OCI-LY7 (cell line): ENCODE results near the gene CACNB1. TPM values are rescaled to one million over a fixed set of nuclear protein-coding genes. Genes with fewer than 3 reads are reported as not detected.

ENCODE experiments used
- BruUV-seq: library from RNA; stranded (reverse); fragments of 400-500 nt; replicated peaks from 2 replicates; lab custom pipeline; 2021; lab: Mats Ljungman, UMichigan
- CTCF ChIA-PET: fragments of 300-600 bp; sonication (Branson Sonifier 250); formaldehyde crosslinking; loops from one replicate; lab custom pipeline; 2022; ENCODE audit warnings: antibody characterized with exemption; ENCODE audit not compliant: unreplicated experiment; lab: Charles Lee
- POLR2A ChIA-PET: fragments of 300-600 bp; sonication (Branson Sonifier 250); formaldehyde crosslinking; loops from one replicate; lab custom pipeline; 2022; ENCODE audit warnings: antibody characterized with exemption; lab: Charles Lee
- DNase-seq: peaks from one replicate; pipeline ENCODE4 v3.0.0-alpha.2; 2015; ENCODE audit warnings: low spot score
- H2AFZ ChIP-seq: fragments of 200-600 bp; sonication (generic), shearing (Covaris generic); 2 replicates; pipeline ENCODE4 v1.6.1; 2014; ENCODE audit warnings: mild to moderate bottlenecking, antibody characterized with exemption, low read length, moderate library complexity
- H3K27ac ChIP-seq: fragments of 200-600 bp; sonication (generic); 2 replicates; pipeline ENCODE4 v1.5.1; 2014; ENCODE audit warnings: mixed run types, low read depth, mild to moderate bottlenecking, moderate library complexity, low read length, inconsistent platforms; ENCODE audit not compliant: poor library complexity, severe bottlenecking
- H3K36me3 ChIP-seq: fragments of 200-600 bp; sonication (generic); 2 replicates; pipeline ENCODE4 v1.6.1; 2014; ENCODE audit warnings: mild to moderate bottlenecking, antibody characterized with exemption, low read length, moderate library complexity, mixed read lengths; ENCODE audit not compliant: insufficient read depth
- H3K4me1 ChIP-seq: fragments of 200-600 bp; sonication (generic); 2 replicates; pipeline ENCODE4 v1.5.1; 2014; ENCODE audit warnings: mild to moderate bottlenecking, low read length; ENCODE audit not compliant: insufficient read depth, poor library complexity, severe bottlenecking
- H3K4me2 ChIP-seq: fragments of 200-600 bp; sonication (generic); 2 replicates; pipeline ENCODE4 v1.6.1; 2014; ENCODE audit warnings: mild to moderate bottlenecking, low read length
- H3K4me3 ChIP-seq: fragments of 200-600 bp; sonication (generic); 2 replicates; pipeline ENCODE4 v1.5.1; 2014; ENCODE audit warnings: mild to moderate bottlenecking, low read depth, low read length; ENCODE audit not compliant: poor library complexity, severe bottlenecking
- H3K79me2 ChIP-seq: fragments of 200-600 bp; sonication (generic); 2 replicates; pipeline ENCODE4 v1.6.1; 2016; ENCODE audit warnings: low read depth, mild to moderate bottlenecking, low read length, moderate library complexity, mixed read lengths; ENCODE audit not compliant: insufficient read depth
- H3K9me2 ChIP-seq: fragments of 200-600 bp; sonication (generic); 2 replicates; pipeline ENCODE4 v1.6.1; 2016; ENCODE audit warnings: mild to moderate bottlenecking, low read length, mixed read lengths; ENCODE audit not compliant: insufficient read depth
- H3K9me3 ChIP-seq: fragments of 200-600 bp; sonication (generic); 2 replicates; pipeline ENCODE4 v1.6.1; 2014; ENCODE audit warnings: mild to moderate bottlenecking, mixed run types, low read length, mixed read lengths
- H4K20me1 ChIP-seq: fragments of 200-600 bp; sonication (generic); 2 replicates; pipeline ENCODE4 v1.6.1; 2014; ENCODE audit warnings: mild to moderate bottlenecking, antibody characterized with exemption, low read length, moderate library complexity, mixed read lengths; ENCODE audit not compliant: insufficient read depth
- CTCF ChIP-seq: fragments of 200-600 bp; sonication (generic); conservative IDR thresholded peaks from 2 replicates; pipeline ENCODE4 v1.5.1; 2014; ENCODE audit warnings: mild to moderate bottlenecking, antibody characterized with exemption, low read length, moderate library complexity, mixed read lengths
- EZH2phosphoT487 ChIP-seq: fragments of 200-600 bp; sonication (generic); IDR thresholded peaks from 2 replicates; pipeline ENCODE4 v1.6.1; 2018; ENCODE audit warnings: low read depth, borderline replicate concordance, mild to moderate bottlenecking, mixed run types, antibody characterized with exemption, low read length, moderate library complexity, mixed read lengths
- intact Hi-C: fragments of 100-400 bp; cut with micrococcal nuclease; formaldehyde crosslinking; loops from one replicate; pipeline ENCODE4 v1.10.0; 2022; ENCODE audit not compliant: unreplicated experiment
- total RNA-seq, 2 experiments: library from RNA; depleted of rRNA in 1 of 2; stranded (reverse); fragments of >200 nt in 1 of 2; shearing (Covaris generic) in 1 of 2; gene quantifications; 2 replicates each; pipeline ENCODE4 v1.2.3, GENCODE V29; 2014 to 2022

The CACNB1 gene
- total RNA-seq, 2 experiments from 2014 or later: 23.7 to 30.9 TPM

GRCh38 chr17:39219647-39220154 is 22.2 kb upstream of the CACNB1 start:
- H4K20me1 ChIP-seq: no peaks in the 10 kb centered on the region
- H3K9me2 ChIP-seq: no peaks in the 10 kb centered on the region
- no peak overlapping the region for H3K4me2 ChIP-seq
- H3K79me2 ChIP-seq: no peaks in the 10 kb centered on the region
- H3K4me1 ChIP-seq: no peaks in the 10 kb centered on the region
- BruUV-seq: no TSS peak
- POLR2A ChIA-PET: no interaction called here
- intact Hi-C loops: no loop called here
- TF ChIP-seq EZH2phosphoT487: no peak
- no peaks in the 10 kb centered on the region for H3K36me3 ChIP-seq
- H3K9me3 ChIP-seq: no peaks in the 10 kb centered on the region
- no peak for DNase-seq
- CTCF ChIA-PET: interaction anchor here (0.7 kb wide), 1 partner anchor 17 kb away, joined by 3 read pairs; no protein-coding TSS in a partner anchor
- no peak overlapping the region for H3K4me3 ChIP-seq
- no peak overlapping the region for H3K27ac ChIP-seq
- H2AFZ ChIP-seq: no peak overlapping the region

- H4K20me1 ChIP-seq: no peaks in the 10 kb centered on the region
- ChIA-PET CTCF (interaction anchor here (0.7 kb wide), 1 partner anchor 17 kb away, joined by 3 read pairs; no protein-coding TSS in a partner anchor), POLR2A (no interaction called here)
- no peaks in the 10 kb centered on the region for H3K36me3 ChIP-seq
- H3K4me2 ChIP-seq: no peak overlapping the region
- TF ChIP-seq EZH2phosphoT487 (no peak), CTCF (no peak)
- no peaks in the 10 kb centered on the region for H3K9me3 ChIP-seq
- no TSS peak for BruUV-seq
- no peaks in the 10 kb centered on the region for H3K4me1 ChIP-seq
- intact Hi-C loops: no loop called here
- no peaks in the 10 kb centered on the region for H3K9me2 ChIP-seq
- H3K79me2 ChIP-seq: no peaks in the 10 kb centered on the region
- no peak overlapping the region for H3K27ac ChIP-seq
- DNase-seq: no peak
- no peak overlapping the region for H2AFZ ChIP-seq
- no peak overlapping the region for H3K4me3 ChIP-seq
Observed at GRCh38 chr17:39218906-39219305, 21.4 kb upstream of the CACNB1 start.

GRCh38 chr17:39217734-39218369 is 20.4 kb upstream of the CACNB1 start:
- no TSS peak for BruUV-seq
- CTCF ChIA-PET: no interaction called here

More at GRCh38 chr17:39217734-39218369, 20.4 kb upstream of the CACNB1 start:
- DNase-seq: no peak
- no peaks in the 10 kb centered on the region for H3K36me3 ChIP-seq
- H3K79me2 ChIP-seq: no peaks in the 10 kb centered on the region
- no peaks in the 10 kb centered on the region for H3K9me3 ChIP-seq
- H3K27ac ChIP-seq: no peak overlapping the region
- no peak overlapping the region for H3K4me2 ChIP-seq
- no peak for TF ChIP-seq EZH2phosphoT487
- no peak for TF ChIP-seq CTCF
- no peaks in the 10 kb centered on the region for H4K20me1 ChIP-seq
- intact Hi-C loops: no loop called here
- POLR2A ChIA-PET: interaction anchor here (1.2 kb wide), 1 partner anchor 9 kb away, joined by 4 read pairs; no protein-coding TSS in a partner anchor
- no peaks in the 10 kb centered on the region for H3K9me2 ChIP-seq
- H3K4me3 ChIP-seq: no peak overlapping the region
- no peak overlapping the region for H2AFZ ChIP-seq
- H3K4me1 ChIP-seq: no peaks in the 10 kb centered on the region
